ENCODE measurements around the gene NIPA2. TPM values are rescaled to one million over a fixed set of nuclear protein-coding genes. Genes with fewer than 3 reads are reported as not detected.
"Not testable (repeated sequence)": the region's sequence is repeated elsewhere in the genome, so short reads cannot be mapped to it uniquely, and the experiment has no call there.

Gene NIPA2
- 10 to 100 TPM; 24.0 to 93.4 (median 42.6) TPM for total RNA-seq

DNA sequence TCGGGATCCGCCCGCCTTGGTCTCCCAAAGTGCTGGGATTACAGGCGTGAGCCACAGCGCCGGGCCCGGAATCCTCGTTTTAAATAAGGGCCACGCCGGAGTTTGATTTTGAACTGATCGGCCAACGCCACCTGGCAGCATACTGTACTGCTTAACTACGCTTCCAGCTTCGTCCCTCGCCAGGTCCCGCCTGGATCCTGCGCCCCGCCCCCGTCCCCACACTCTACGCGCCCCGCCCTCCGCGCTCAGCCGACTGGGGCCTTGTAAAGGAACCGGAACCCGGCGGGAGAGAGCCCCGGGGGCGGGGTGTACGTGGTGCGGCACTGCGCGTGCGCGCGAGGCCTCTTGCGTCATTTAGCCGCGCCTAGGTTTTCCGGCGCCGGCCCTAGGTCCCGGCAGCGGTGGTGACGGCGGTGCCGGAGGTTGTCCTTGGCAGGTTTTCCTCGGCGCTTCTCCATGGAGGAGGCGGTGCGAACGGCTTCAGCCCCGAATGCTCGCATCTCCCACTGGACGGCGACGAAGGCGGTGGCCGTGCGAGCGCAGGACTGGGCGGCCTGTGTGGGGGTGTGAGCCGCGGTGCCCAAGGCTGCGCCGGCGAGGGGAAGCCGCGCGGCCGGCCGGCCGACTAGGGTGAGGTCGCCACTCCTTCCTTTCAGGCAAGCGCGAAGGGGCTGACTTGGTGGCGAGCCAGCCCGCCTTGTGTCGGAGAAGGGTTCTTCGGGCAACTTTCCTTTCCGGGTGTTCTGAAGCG, at the start of gene NIPA2:
TSS of gene NIPA2 (plus strand) at position 375 of the 751 bp plus-strand sequence. CDS start 13,066 bp downstream, outside the sequence.
- Histone ChIP-seq H3K27ac (peak within 1 kb of the TSS; percentile 89 to 94), H3K4me1 (replicated peaks in 1 of 2) (peaks cover 5 to 9% of the 10 kb centered on the region in 2 donors), H3K4me3 (peak within 1 kb of the TSS; percentile 73 to 95 (median 85))
- 2% methylated on average over 17 to 20 of the region's 83 CpGs; no CpG with 5 or more reads in 8 of the 10 experiments for WGBS, 10 experiments
- in situ Hi-C loops (cut with MboI; ENCODE audit: low pct_unique_long_range_greater_than_20kb in 2 of 9, low sequenced_read_pairs in 9 of 9, unreplicated experiment in 9 of 9): no loop called here
- ATAC-seq (replicated peaks in 6 of 8): peak; percentile 91 to 98 (median 98)

DNA sequence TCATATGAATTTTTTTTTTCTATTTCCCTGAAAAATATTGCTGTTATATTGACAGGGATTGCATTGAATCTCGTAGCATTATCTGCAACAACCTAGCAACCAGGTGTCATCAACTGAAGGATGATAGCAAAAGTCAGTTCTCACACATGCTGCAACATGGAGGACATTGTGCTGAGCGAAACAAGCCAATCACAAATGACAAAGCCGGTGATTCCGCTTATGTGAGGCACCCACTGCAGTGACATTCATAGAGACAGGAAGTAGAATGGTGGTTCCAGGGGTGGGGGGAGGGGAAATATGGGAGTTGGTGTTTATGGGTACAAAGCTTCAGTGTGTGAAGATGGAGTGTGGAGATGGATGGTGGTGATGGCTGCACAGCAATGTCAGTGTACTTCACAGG, 44.4 kb upstream of the NIPA2 start:
- WGBS, 10 experiments: 50 to 100% (median 93%) methylated on average over 1 to 4 of the region's 4 CpGs; no CpG with 5 or more reads in 2 of the 10 experiments

DNA sequence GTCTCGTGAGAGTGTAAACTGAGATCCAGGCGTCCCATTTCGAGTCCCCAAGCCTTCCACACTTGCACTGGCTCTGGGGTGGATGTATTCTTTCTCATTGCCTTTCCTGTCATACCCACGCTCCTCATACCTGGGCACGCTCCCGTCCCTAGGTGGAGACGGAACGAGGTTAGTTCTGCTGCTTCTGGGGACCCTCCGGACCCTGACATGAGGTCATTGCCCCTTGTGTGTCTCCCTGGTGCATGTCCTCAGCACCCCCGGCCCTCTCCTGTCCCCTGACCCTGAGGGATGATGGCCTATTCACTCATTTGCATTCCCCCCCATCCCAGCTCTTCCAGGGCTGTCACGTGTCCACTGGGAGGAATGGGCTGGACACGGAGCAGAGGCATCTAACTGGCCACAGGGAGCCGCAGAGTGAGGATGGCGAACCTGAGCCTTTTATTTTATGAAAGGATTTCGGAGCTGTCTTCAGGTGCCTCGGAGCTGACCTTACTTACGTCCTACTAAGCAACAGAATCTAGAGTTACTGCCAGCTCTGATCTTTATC, 43.8 kb upstream of the NIPA2 start:
- WGBS, 10 experiments: 80 to 100% (median 93%) methylated on average over 1 to 4 of the region's 17 CpGs; no CpG with 5 or more reads in 4 of the 10 experiments
- Histone ChIP-seq H3K4me3 (no peak overlapping the region), H3K27ac (no peak overlapping the region), H3K4me1 (replicated peaks in 1 of 2) (no peaks in the 10 kb centered on the region)
- no peak for ATAC-seq (replicated peaks in 6 of 8)
- in situ Hi-C loops (cut with MboI; ENCODE audit: low pct_unique_long_range_greater_than_20kb in 2 of 9, low sequenced_read_pairs in 9 of 9, unreplicated experiment in 9 of 9): no loop called here

More for the DNA sequence above, 44.4 kb upstream of the NIPA2 start:
- no peak for ATAC-seq (replicated peaks in 6 of 8)
- H3K4me3 ChIP-seq: no peak overlapping the region
- no peak overlapping the region for H3K27ac ChIP-seq
- in situ Hi-C loops (cut with MboI; ENCODE audit: low pct_unique_long_range_greater_than_20kb in 2 of 9, low sequenced_read_pairs in 9 of 9, unreplicated experiment in 9 of 9): no loop called here
- no peaks in the 10 kb centered on the region for H3K4me1 ChIP-seq (replicated peaks in 1 of 2)

DNA sequence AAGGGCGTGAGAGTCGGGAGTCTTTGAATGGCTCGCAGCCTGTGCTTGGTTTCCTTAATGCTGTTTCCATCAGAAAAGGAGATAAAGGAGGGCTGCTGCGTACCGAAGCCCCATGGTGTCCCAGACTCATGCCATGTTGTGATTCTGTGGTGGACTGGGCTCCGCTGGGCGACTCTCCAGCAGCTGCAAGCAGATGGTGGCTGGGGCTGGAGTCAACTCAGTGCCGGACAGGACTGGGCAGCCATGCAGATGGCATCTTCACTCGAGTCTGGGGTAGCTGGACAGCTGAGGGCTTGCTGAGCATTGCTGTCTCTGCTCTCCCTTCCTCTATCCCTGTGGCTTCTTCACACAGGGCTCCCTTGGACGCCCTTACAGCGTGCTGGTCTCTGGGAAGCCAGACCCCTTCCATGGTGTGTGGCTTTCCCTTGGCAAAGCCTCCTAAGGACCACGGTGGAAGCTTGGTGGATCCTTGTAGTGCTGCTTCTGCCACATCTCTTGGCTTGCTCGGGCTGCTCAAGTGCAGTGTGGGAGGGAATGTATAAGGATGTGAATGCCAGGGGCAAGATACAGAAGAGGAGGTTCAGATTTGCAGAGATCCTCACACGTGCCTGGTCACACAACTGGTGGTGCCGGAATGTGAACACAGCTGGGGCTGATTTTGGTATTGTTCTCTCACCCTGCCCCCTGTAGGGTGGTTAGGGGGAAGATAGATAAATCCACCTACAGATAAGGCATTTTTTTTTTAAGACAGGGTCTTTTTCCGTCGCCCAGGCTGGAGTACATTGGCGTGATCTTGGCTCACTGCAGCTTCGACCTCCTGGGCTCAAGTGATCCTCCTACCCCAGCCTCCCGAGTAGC, 43.0 kb upstream of the NIPA2 start:
- ATAC-seq (replicated peaks in 6 of 8): no peak
- no peaks in the 10 kb centered on the region for H3K4me1 ChIP-seq (replicated peaks in 1 of 2)
- in situ Hi-C loops (cut with MboI; ENCODE audit: low pct_unique_long_range_greater_than_20kb in 2 of 9, low sequenced_read_pairs in 9 of 9, unreplicated experiment in 9 of 9): no loop called here
- 76 to 100% (median 97%) methylated on average over 1 to 12 of the region's 20 CpGs; no CpG with 5 or more reads in 3 of the 10 experiments for WGBS, 10 experiments
- no peak overlapping the region for H3K27ac ChIP-seq
- no peak overlapping the region for H3K4me3 ChIP-seq

DNA sequence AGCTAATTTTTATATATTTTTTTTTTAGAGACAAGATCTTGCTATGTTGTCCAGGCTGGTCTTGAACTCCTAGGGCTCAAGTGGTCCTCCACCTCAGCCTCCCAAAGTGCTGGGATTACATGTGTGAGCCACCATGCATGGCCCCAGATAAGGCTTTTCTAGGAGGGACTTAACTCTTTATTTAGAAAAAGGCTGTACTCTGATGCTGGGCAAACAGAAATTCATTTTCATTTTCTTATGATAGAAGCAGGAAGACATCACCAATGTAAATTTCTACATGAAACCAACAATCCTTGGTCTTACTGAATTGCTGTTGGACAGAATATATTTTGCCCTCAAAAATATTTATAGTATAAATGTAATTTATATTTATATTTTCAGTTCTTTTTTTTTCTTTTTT, 42.4 kb upstream of the NIPA2 start:
- Histone ChIP-seq H3K4me1 (replicated peaks in 1 of 2) (no peaks in the 10 kb centered on the region), H3K27ac (no peak overlapping the region), H3K4me3 (no peak overlapping the region)
- in situ Hi-C loops (cut with MboI; ENCODE audit: low pct_unique_long_range_greater_than_20kb in 2 of 9, low sequenced_read_pairs in 9 of 9, unreplicated experiment in 9 of 9): no loop called here
- ATAC-seq (replicated peaks in 6 of 8): no peak

DNA sequence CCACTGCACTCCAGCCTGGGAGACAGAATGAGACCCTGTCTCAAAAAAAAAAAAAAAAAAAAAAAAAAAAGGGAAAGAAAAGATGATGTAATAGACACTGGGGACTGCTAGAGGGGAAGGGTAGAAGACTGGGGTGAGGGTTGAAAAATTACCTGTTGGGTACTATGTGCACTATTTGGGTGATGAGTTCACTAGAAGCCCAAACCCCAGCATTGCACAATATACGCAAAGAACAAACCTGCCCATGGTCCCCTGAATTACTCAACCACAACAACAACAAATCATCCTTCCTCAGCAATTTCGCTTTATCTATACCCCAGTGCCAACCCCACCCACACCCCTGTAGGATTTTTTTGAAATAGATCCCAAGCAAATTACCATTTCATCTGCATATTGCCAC, 38.6 kb upstream of the NIPA2 start:
- ATAC-seq (replicated peaks in 6 of 8): no peak
- no peak overlapping the region for H3K27ac ChIP-seq
- no peaks in the 10 kb centered on the region for H3K4me1 ChIP-seq (replicated peaks in 1 of 2)
- WGBS, 10 experiments: 44 to 100% (median 90%) methylated on average over 1 to 2 of the region's 2 CpGs; no CpG with 5 or more reads in 3 of the 10 experiments
- in situ Hi-C loops (cut with MboI; ENCODE audit: low pct_unique_long_range_greater_than_20kb in 2 of 9, low sequenced_read_pairs in 9 of 9, unreplicated experiment in 9 of 9): no loop called here
- H3K4me3 ChIP-seq: no peak overlapping the region

DNA sequence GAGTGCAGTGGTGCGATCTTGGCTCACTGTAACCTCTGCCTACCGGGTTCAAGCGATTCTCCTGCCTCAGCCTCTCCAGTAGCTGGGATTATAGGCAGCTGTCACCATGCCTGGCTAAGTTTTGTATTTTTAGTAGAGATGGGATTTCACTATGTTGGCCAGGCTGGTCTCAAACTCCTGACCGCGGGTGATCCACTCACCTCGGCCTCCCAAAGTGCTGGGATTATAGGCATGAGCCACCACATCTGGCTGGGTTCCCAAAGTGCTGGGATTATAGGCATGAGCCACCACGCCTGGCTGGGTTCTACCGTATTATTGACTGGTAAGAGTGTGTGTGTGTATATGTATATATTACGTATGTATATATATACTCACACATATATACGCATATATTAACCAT, 35.5 kb upstream of the NIPA2 start:
- ATAC-seq (replicated peaks in 6 of 8): peak in 1 of 8 experiments; percentile 31
- 20 to 100% (median 94%) methylated on average over 1 to 4 of the region's 10 CpGs; no CpG with 5 or more reads in 2 of the 10 experiments for WGBS, 10 experiments
- in situ Hi-C loops (cut with MboI; ENCODE audit: low pct_unique_long_range_greater_than_20kb in 2 of 9, low sequenced_read_pairs in 9 of 9, unreplicated experiment in 9 of 9): not testable (repeated sequence)

DNA sequence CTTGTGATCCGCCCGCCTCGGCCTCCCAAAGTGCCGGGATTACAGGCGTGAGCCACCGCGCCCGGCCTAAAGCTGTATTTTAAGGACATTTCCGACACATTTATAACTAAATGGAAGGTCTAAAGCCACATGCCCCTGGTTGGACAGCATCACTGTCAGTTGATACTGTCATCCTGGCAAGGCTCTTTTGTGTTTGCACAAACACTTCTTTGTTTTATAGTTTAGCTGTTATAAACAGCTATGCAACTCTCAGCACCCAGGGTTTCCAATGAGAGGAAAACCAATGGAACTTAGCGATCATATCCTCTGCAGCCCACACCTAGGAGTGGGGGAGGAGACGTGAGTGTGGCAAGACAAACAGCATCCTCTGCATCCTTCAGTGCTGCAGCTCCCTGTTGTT, 32.3 kb upstream of the NIPA2 start:
- ATAC-seq (replicated peaks in 6 of 8): no peak
- WGBS, 10 experiments: 96% methylated on average over 5 of the region's 11 CpGs; no CpG with 5 or more reads in 9 of the 10 experiments
- no peak overlapping the region for H3K4me3 ChIP-seq
- in situ Hi-C loops (cut with MboI; ENCODE audit: low pct_unique_long_range_greater_than_20kb in 2 of 9, low sequenced_read_pairs in 9 of 9, unreplicated experiment in 9 of 9): no loop called here
- H3K27ac ChIP-seq: no peak overlapping the region
- H3K4me1 ChIP-seq (replicated peaks in 1 of 2): no peaks in the 10 kb centered on the region

More for the DNA sequence above, 35.5 kb upstream of the NIPA2 start:
- not testable (repeated sequence) for H3K27ac ChIP-seq; H3K4me1 ChIP-seq (replicated peaks in 1 of 2); H3K4me3 ChIP-seq

DNA sequence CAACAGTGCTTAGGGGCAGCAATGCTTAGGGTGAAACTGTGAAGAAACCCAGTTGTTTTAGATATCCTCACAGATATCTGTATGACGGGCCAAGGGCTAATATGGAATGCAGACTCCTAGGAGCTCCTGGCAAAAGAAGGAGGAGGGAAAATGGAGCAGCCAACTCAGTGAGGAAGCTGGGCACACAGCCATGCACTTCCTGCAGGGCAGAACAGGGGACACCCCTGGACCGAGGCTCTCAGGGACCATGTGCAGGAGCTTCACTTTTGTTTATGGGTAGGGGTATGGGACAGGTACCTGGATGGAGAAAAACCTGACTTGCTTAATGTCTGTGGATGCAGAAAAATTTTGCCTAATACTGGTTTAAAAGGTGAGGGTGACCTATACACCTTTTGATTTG, 31.8 kb upstream of the NIPA2 start:
- 80 to 100% (median 86%) methylated on average over 1 to 2 of the region's 2 CpGs; no CpG with 5 or more reads in 6 of the 10 experiments for WGBS, 10 experiments
- Histone ChIP-seq H3K4me1 (replicated peaks in 1 of 2) (no peaks in the 10 kb centered on the region), H3K27ac (no peak overlapping the region), H3K4me3 (no peak overlapping the region)
- in situ Hi-C loops (cut with MboI; ENCODE audit: low pct_unique_long_range_greater_than_20kb in 2 of 9, low sequenced_read_pairs in 9 of 9, unreplicated experiment in 9 of 9): no loop called here
- no peak for ATAC-seq (replicated peaks in 6 of 8)

DNA sequence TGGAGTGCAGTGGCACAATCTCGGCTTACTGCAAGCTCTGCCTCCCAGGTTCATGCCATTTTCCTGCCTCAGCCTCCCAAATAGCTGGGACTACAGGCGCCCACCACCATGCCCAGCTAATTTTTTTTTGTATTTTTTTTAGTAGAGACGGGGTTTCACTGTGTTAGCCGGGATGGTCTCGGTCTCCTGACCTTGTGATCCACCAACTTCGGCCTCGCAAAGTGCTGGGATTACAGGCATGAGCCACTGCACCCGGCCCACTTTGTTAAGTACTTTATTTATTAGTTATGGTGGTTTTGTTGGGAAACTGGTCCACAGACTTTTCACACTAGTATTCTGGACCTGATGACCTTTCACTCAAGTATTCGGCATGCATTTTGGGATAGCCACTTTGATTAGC, 30.6 kb upstream of the NIPA2 start:
- H3K4me3 ChIP-seq; H3K27ac ChIP-seq; H3K4me1 ChIP-seq (replicated peaks in 1 of 2); ATAC-seq (replicated peaks in 6 of 8); in situ Hi-C loops (cut with MboI; ENCODE audit: low pct_unique_long_range_greater_than_20kb in 2 of 9, low sequenced_read_pairs in 9 of 9, unreplicated experiment in 9 of 9): not testable (repeated sequence)
- WGBS, 10 experiments: 83 to 100% (median 92%) methylated on average over 1 to 8 of the region's 9 CpGs; no CpG with 5 or more reads in 1 of the 10 experiments

DNA sequence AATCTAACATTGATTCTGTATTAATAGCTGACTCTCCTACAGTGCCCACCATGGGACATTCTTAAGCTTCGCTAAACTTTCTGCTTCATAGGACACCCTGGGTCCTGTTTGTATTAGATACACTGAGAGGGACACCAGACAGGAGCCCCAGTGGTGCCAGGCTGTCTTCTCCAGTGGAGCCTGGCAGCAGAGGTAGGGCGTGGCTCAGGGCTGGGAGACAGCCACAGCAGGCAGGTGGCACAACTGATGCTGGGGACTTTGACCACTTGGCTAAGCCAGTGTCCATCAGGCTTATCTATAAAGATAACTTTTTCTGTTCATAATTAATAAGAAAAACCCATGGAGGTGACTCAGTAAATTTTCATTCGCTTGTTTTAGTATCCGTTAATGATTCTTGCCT, 30.2 kb upstream of the NIPA2 start:
- in situ Hi-C loops (cut with MboI; ENCODE audit: low pct_unique_long_range_greater_than_20kb in 2 of 9, low sequenced_read_pairs in 9 of 9, unreplicated experiment in 9 of 9): no loop called here
- Histone ChIP-seq H3K4me1 (replicated peaks in 1 of 2) (no peaks in the 10 kb centered on the region), H3K27ac (no peak overlapping the region), H3K4me3 (no peak overlapping the region)
- 69 to 100% (median 93%) methylated on average over 2 to 4 of the region's 4 CpGs; no CpG with 5 or more reads in 1 of the 10 experiments for WGBS, 10 experiments
- ATAC-seq (replicated peaks in 6 of 8): no peak

DNA sequence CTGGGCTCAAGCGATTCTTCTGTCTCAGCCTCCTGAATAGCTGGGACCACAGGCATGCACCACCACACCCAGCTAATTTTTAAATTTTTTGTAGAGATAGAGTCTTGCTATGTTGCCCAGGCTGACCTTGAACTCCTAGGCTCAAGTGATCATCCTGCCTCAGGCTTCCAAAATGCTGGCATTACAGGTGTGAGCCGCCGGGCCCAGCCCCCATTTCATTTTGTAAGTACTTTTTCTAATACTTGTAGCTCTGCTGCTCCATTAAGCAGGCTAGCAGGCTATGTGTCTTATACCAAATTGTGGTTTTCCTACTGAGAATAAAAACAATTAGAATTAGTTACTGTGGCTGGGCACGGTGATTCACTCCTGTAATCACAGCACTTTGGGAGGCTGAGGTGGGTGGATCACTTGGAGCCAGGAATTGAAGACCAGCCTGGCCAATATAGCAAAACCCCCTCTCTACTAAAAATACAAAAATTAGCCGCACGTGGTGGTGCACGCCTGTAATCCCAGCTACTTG, 29.6 kb upstream of the NIPA2 start:
- 75 to 100% (median 98%) methylated on average over 2 to 7 of the region's 7 CpGs; no CpG with 5 or more reads in 2 of the 10 experiments for WGBS, 10 experiments
- Histone ChIP-seq H3K4me1 (replicated peaks in 1 of 2) (no peaks in the 10 kb centered on the region), H3K27ac (no peak overlapping the region), H3K4me3 (no peak overlapping the region)
- in situ Hi-C loops (cut with MboI; ENCODE audit: low pct_unique_long_range_greater_than_20kb in 2 of 9, low sequenced_read_pairs in 9 of 9, unreplicated experiment in 9 of 9): no loop called here
- no peak for ATAC-seq (replicated peaks in 6 of 8)
